HepG2 (cell line): ENCODE data around the gene TMEM107. TPM values are rescaled to one million over a fixed set of nuclear protein-coding genes. Genes with fewer than 3 reads are reported as not detected.
A peak's percentile ranks its signal among the peaks of the same experiment; 100 is the strongest.

ENCODE experiments used
- ARHGAP35 ChIP-seq: sonication (generic); formaldehyde crosslinking; IDR thresholded peaks from 2 replicates; pipeline ENCODE4 v1.9.0; 2022; ENCODE audit warnings: mild to moderate bottlenecking, inconsistent platforms, moderate library complexity, missing genetic modification reagents, borderline replicate concordance
- ASH2L ChIP-seq: fragments of 300-600, 200-600 bp; sonication (generic); IDR thresholded peaks from 2 replicates; pipeline ENCODE4 v1.7.0; 2017; ENCODE audit warnings: low read depth, mild to moderate bottlenecking, moderate library complexity, mixed read lengths, low read length; ENCODE audit not compliant: insufficient read length
- DR1 ChIP-seq: sonication (generic); formaldehyde crosslinking; IDR thresholded peaks from 2 replicates; pipeline ENCODE4 v1.8.0; 2021; ENCODE audit warnings: mild to moderate bottlenecking, missing genetic modification reagents, inconsistent platforms
- FOXK2 ChIP-seq: fragments of 450-650 bp; IDR thresholded peaks from 2 replicates; pipeline ENCODE4 v1.6.1; 2016
- GATAD1 ChIP-seq: IDR thresholded peaks from 2 replicates; pipeline ENCODE4 v1.6.1; 2016; ENCODE audit warnings: missing genetic modification reagents, missing compliant biosample characterization
- KDM1A ChIP-seq: IDR thresholded peaks from 2 replicates; pipeline ENCODE4 v1.6.1; 2016; ENCODE audit warnings: missing compliant biosample characterization
- MIER3 ChIP-seq: IDR thresholded peaks from 2 replicates; pipeline ENCODE4 v1.6.1; 2016; ENCODE audit warnings: missing compliant biosample characterization, borderline replicate concordance
- MYNN ChIP-seq: sonication (generic); formaldehyde crosslinking; IDR thresholded peaks from 2 replicates; pipeline ENCODE4 v1.4.0; 2020; ENCODE audit warnings: mild to moderate bottlenecking, low read depth, missing genetic modification reagents
- POLR2G ChIP-seq: fragments of 200-400 bp; formaldehyde crosslinking; IDR thresholded peaks from 2 replicates; pipeline ENCODE4 v1.6.1; 2018; ENCODE audit warnings: mild to moderate bottlenecking, low read depth, low read length, moderate library complexity
- REL ChIP-seq: sonication (generic); formaldehyde crosslinking; conservative IDR thresholded peaks from 2 replicates; pipeline ENCODE4 v1.8.0; 2022; ENCODE audit warnings: mild to moderate bottlenecking, missing genetic modification reagents, moderate library complexity
- SALL1 ChIP-seq: sonication (generic); formaldehyde crosslinking; IDR thresholded peaks from 2 replicates; pipeline ENCODE4 v1.8.0; 2022; ENCODE audit warnings: mild to moderate bottlenecking, missing genetic modification reagents
- SCMH1 ChIP-seq: sonication (generic); formaldehyde crosslinking; IDR thresholded peaks from 2 replicates; pipeline ENCODE4 v1.9.0; 2021; ENCODE audit warnings: missing genetic modification reagents, mild to moderate bottlenecking, borderline replicate concordance
- SSRP1 ChIP-seq: IDR thresholded peaks from 2 replicates; pipeline ENCODE4 v1.6.1; 2016; ENCODE audit warnings: control low read depth
- STAT5B ChIP-seq: sonication (generic); formaldehyde crosslinking; IDR thresholded peaks from 2 replicates; pipeline ENCODE4 v1.4.0; 2020; ENCODE audit warnings: missing genetic modification reagents
- THAP11 ChIP-seq: IDR thresholded peaks from 2 replicates; pipeline ENCODE4 v1.6.1; 2016; ENCODE audit warnings: missing biosample characterization, missing genetic modification reagents
- XRCC5 ChIP-seq: fragments of 200-400 bp; formaldehyde crosslinking; optimal IDR thresholded peaks from 2 replicates; pipeline ENCODE3; 2017; ENCODE audit warnings: mild to moderate bottlenecking, low read length
- ZFP36L1 ChIP-seq: sonication (generic); formaldehyde crosslinking; IDR thresholded peaks from 2 replicates; pipeline ENCODE4 v1.8.0; 2022; ENCODE audit warnings: mild to moderate bottlenecking, missing genetic modification reagents, moderate library complexity
- ZFP90 ChIP-seq: sonication (generic); formaldehyde crosslinking; IDR thresholded peaks from 2 replicates; pipeline ENCODE4 v1.8.0; 2022; ENCODE audit warnings: missing genetic modification reagents, mild to moderate bottlenecking, inconsistent platforms, borderline replicate concordance
- ZNF33B ChIP-seq: sonication (generic); formaldehyde crosslinking; IDR thresholded peaks from 2 replicates; pipeline ENCODE4 v1.5.1; 2020; ENCODE audit warnings: mild to moderate bottlenecking, missing genetic modification reagents
- ZNF431 ChIP-seq: sonication (generic); formaldehyde crosslinking; IDR thresholded peaks from 2 replicates; pipeline ENCODE4 v1.9.0; 2022; ENCODE audit warnings: missing genetic modification reagents, low read depth, mild to moderate bottlenecking, borderline replicate concordance
- ZNF530 ChIP-seq: sonication (generic); formaldehyde crosslinking; IDR thresholded peaks from 2 replicates; pipeline ENCODE4 v1.5.0; 2020; ENCODE audit warnings: low read depth, mild to moderate bottlenecking, missing genetic modification reagents
- ZNF749 ChIP-seq: sonication (generic); formaldehyde crosslinking; IDR thresholded peaks from 2 replicates; pipeline ENCODE4 v1.8.0; 2022; ENCODE audit warnings: mild to moderate bottlenecking, missing genetic modification reagents, moderate library complexity, borderline replicate concordance
- ZSCAN9 ChIP-seq: IDR thresholded peaks from 2 replicates; pipeline ENCODE4 v1.6.1; 2016; ENCODE audit warnings: borderline replicate concordance
- polyA plus RNA-seq, 8 experiments: library from polyadenylated mRNA; depleted of rRNA in 3 of 8; stranded (reverse) in 7 of 8; unstranded in 1 of 8; fragments of >200 nt; fragmentation: Illumina TruSeq in 4 of 8; extraction: Trizol in 4 of 8; gene quantifications; 2 replicates each; pipeline versions ENCODE4 v1.2.1 to v1.2.3, GENCODE V29; 2011 to 2016; ENCODE audit warnings: low read depth in 4 of 8, missing spikeins in 1 of 8, mixed read lengths in 1 of 8; ENCODE audit not compliant: insufficient read depth in 1 of 8
- total RNA-seq, 5 experiments: library from RNA; depleted of rRNA; stranded (reverse); fragments of >200 nt; fragmentation: Illumina TruSeq; extraction: Trizol; gene quantifications; 2 replicates each; pipeline ENCODE4 v1.2.3, GENCODE V29; 2016; ENCODE audit warnings: low read depth in 1 of 5
- TF ChIP-seq, protein P1 (sequence below): sonication (generic); formaldehyde crosslinking; IDR thresholded peaks from 2 replicates; pipeline ENCODE4 v1.4.0; 2020; ENCODE audit warnings: missing genetic modification reagents, borderline replicate concordance
- TF ChIP-seq, protein P2 (sequence below): sonication (generic); formaldehyde crosslinking; IDR thresholded peaks from 2 replicates; pipeline ENCODE4 v1.9.0; 2021; ENCODE audit warnings: missing genetic modification reagents, borderline replicate concordance
- TF ChIP-seq, protein P3 (sequence below): IDR thresholded peaks from 2 replicates; pipeline ENCODE4 v1.6.1; 2016; ENCODE audit warnings: missing genetic modification reagents, missing compliant biosample characterization
- TF ChIP-seq, protein P4 (sequence below): fragments of 450-650 bp; IDR thresholded peaks from 2 replicates; pipeline ENCODE4 v1.6.1; 2016

The TMEM107 gene
- total and polyA plus RNA-seq, 2 of the 13 experiments (the other 11 are each of a cell fraction or from before 2014, with no cell fraction given) = 7.2 to 15.3 TPM

DNA sequence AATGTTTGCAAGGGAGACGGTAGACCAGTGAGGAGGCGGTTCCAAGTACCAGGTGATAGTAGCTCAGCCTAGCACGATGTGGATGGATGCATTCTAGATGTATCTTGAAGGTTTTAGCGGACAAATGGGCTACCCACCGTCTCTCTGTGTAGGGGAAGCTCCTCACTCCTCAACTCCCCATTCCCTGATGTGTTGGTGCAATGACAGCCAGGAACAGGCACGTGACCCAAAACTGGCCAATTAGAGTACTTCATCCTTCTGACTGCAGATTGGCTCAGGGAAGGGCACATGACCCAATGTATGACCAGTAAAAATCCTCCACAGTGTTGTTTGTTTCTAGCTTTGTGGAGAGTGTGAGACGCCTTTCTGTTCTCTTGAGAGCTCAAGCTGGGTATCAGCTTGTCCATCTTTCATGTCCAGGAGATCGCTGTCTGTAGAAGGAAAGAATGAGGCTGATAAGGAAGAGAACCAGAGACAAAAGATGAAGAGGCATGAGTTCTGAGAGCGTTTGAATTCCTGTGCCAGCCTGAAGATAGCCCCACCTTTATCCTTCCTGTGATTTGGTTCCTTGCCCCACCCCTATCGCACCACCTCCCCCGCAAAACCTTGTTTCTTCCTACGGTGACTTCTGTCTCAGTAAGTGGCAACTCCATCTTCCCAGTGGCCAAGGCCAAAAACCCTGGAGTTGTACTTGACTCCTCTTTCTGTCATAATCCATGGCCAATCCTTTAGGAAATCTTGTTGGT is 16.1 kb upstream of the TMEM107 start (continued):
- TF ChIP-seq, protein P1, sequence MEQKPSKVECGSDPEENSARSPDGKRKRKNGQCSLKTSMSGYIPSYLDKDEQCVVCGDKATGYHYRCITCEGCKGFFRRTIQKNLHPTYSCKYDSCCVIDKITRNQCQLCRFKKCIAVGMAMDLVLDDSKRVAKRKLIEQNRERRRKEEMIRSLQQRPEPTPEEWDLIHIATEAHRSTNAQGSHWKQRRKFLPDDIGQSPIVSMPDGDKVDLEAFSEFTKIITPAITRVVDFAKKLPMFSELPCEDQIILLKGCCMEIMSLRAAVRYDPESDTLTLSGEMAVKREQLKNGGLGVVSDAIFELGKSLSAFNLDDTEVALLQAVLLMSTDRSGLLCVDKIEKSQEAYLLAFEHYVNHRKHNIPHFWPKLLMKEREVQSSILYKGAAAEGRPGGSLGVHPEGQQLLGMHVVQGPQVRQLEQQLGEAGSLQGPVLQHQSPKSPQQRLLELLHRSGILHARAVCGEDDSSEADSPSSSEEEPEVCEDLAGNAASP (CRISPR knock-in tag) = 0 out of 2 replicates have a peak, but pooled peaks have one; percentile 16
- TF ChIP-seq, protein P2, sequence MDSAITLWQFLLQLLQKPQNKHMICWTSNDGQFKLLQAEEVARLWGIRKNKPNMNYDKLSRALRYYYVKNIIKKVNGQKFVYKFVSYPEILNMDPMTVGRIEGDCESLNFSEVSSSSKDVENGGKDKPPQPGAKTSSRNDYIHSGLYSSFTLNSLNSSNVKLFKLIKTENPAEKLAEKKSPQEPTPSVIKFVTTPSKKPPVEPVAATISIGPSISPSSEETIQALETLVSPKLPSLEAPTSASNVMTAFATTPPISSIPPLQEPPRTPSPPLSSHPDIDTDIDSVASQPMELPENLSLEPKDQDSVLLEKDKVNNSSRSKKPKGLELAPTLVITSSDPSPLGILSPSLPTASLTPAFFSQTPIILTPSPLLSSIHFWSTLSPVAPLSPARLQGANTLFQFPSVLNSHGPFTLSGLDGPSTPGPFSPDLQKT (CRISPR knock-in tag) = no peak
- TF ChIP-seq ZNF749 (CRISPR knock-in tag) (no peak), KDM1A (CRISPR knock-in tag) (no peak), ZSCAN9 (CRISPR knock-in tag) (no peak), DR1 (CRISPR knock-in tag) (no peak), ZFP36L1 (CRISPR knock-in tag) (0 out of 2 replicates have a peak, but pooled peaks have one; percentile 7), GATAD1 (CRISPR knock-in tag) (peak; percentile 60; the same call in 1 of the 2 replicates), REL (CRISPR knock-in tag) (no peak), ARHGAP35 (CRISPR knock-in tag) (no peak), XRCC5 (peak; percentile 14), FOXK2 (0 out of 2 replicates have a peak, but pooled peaks have one; percentile 29), MYNN (CRISPR knock-in tag) (no peak), THAP11 (CRISPR knock-in tag) (peak; percentile 25; the same call in 1 of the 2 replicates), ZNF33B (no peak), ZNF431 (CRISPR knock-in tag) (0 out of 2 replicates have a peak, but pooled peaks have one; percentile 49), SALL1 (peak; percentile 53; the same call in 1 of the 2 replicates), STAT5B (CRISPR knock-in tag) (no peak), ZFP90 (CRISPR knock-in tag) (no peak), ZNF530 (no peak), ASH2L (peak; percentile 28), SSRP1 (CRISPR knock-in tag) (0 out of 2 replicates have a peak, but pooled peaks have one; percentile 23), POLR2G (peak; percentile 83), SCMH1 (CRISPR knock-in tag) (no peak), MIER3 (CRISPR knock-in tag) (0 out of 2 replicates have a peak, but pooled peaks have one; percentile 39)
- TF ChIP-seq, protein P3, sequence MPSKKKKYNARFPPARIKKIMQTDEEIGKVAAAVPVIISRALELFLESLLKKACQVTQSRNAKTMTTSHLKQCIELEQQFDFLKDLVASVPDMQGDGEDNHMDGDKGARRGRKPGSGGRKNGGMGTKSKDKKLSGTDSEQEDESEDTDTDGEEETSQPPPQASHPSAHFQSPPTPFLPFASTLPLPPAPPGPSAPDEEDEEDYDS = peak; percentile 84
- TF ChIP-seq, protein P4, sequence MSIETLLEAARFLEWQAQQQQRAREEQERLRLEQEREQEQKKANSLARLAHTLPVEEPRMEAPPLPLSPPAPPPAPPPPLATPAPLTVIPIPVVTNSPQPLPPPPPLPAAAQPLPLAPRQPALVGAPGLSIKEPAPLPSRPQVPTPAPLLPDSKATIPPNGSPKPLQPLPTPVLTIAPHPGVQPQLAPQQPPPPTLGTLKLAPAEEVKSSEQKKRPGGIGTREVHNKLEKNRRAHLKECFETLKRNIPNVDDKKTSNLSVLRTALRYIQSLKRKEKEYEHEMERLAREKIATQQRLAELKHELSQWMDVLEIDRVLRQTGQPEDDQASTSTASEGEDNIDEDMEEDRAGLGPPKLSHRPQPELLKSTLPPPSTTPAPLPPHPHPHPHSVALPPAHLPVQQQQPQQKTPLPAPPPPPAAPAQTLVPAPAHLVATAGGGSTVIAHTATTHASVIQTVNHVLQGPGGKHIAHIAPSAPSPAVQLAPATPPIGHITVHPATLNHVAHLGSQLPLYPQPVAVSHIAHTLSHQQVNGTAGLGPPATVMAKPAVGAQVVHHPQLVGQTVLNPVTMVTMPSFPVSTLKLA = peak; percentile 58
